Activated CD4-positive, alpha-beta T cell treated with anti-CD3 and anti-CD28 coated beads, Interleukin-2, amount 10 ng/mL, durations not matched to agents 7 days and 5 days (primary cell): ENCODE measurements around the gene NKAIN4. TPM values are rescaled to one million over a fixed set of nuclear protein-coding genes. Genes with fewer than 3 reads are reported as not detected.

Experiments used
- CTCF ChIA-PET: fragments of 350-600 bp; sonication (Branson Sonifier 250); formaldehyde crosslinking; loops from one replicate; lab custom pipeline; 2021; ENCODE audit warnings: antibody characterized with exemption; lab: Charles Lee
- POLR2A ChIA-PET: fragments of 350-600 bp; sonication (Branson Sonifier 250); formaldehyde crosslinking; loops from one replicate; lab custom pipeline; 2021; ENCODE audit warnings: antibody characterized with exemption; lab: Charles Lee
- DNase-seq: peaks from one replicate; pipeline ENCODE4 v3.0.0-alpha.2; 2020
- H3K27ac Mint-ChIP-seq: one replicate; pipeline ENCODE4 v1.8.0; 2021; ENCODE audit warnings: mild to moderate bottlenecking, moderate library complexity, mixed read lengths
- H3K27me3 Mint-ChIP-seq: one replicate; pipeline ENCODE4 v1.8.0; 2021; ENCODE audit warnings: mixed read lengths
- H3K36me3 Mint-ChIP-seq: one replicate; pipeline ENCODE4 v1.8.0; 2021; ENCODE audit warnings: low read depth, mixed read lengths
- H3K4me1 Mint-ChIP-seq: one replicate; pipeline ENCODE4 v1.8.0; 2021; ENCODE audit warnings: mixed read lengths
- H3K4me3 Mint-ChIP-seq: one replicate; pipeline ENCODE4 v1.8.0; 2021; ENCODE audit warnings: mild to moderate bottlenecking, moderate library complexity, mixed read lengths
- H3K9me3 Mint-ChIP-seq: one replicate; pipeline ENCODE4 v1.8.0; 2021; ENCODE audit warnings: mixed read lengths
- total RNA-seq, 2 experiments: library from RNA; stranded (reverse); gene quantifications; one replicate each; pipeline ENCODE4 v1.2.3, GENCODE V29; 2021

Gene NKAIN4
- total RNA-seq, 2 experiments from 2014 or later, result not detected

DNA sequence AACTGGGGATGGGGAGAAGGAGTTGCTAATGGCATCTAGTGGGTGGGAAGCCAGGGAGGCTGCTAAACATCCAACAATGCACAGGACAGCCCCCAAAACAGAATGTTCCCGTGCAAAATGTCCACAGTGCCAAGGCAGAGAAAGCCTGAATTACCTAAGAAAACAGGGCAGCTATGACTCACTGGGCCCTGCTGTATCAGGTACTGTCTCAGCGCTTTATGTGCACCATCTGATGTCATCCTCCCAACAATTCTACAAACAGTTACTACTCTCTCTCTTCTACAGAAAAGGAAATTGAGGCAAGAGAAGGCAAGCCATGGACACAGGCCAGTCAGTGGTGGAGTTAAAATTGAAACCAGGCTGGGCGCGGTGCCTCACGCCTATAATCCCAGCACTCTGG is 41.5 kb downstream of the NKAIN4 start:
- H3K4me1 Mint-ChIP-seq, result peaks cover 55% of the 10 kb centered on the region

DNA sequence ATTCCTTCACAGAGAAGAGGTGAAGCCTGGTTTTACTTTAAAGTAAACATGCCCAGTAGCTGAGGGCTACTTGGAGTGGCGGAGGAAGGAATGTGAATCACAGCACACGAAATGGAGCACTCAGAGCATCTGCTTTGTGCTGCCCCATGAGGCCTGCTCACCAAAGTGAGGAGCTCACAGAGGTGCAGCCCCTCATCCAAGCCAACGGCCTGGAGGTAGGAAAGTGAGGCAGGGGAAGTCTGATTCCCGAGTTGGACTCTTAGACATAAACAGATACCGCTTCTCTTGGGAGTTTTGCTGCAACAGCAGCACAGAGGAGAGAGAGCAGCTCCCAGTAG is 41.9 kb downstream of the NKAIN4 start:
- ChIA-PET CTCF (interaction anchor here (0.7 to 6.1 kb wide), 2 partner anchors 11 to 21 kb away, joined by 3 to 22 read pairs; no protein-coding TSS in a partner anchor), POLR2A (no interaction called here)
- H3K4me1 Mint-ChIP-seq, result peaks cover 55% of the 10 kb centered on the region
- DNase-seq, result no peak
- H3K4me3 Mint-ChIP-seq, result no peak overlapping the region
- H3K27me3 Mint-ChIP-seq, result no peaks in the 10 kb centered on the region
- no peak overlapping the region for H3K27ac Mint-ChIP-seq
- H3K36me3 Mint-ChIP-seq, result peaks cover 37% of the 10 kb centered on the region
- no peaks in the 10 kb centered on the region for H3K9me3 Mint-ChIP-seq

More for the DNA sequence above, 41.5 kb downstream of the NKAIN4 start:
- H3K9me3 Mint-ChIP-seq, result no peaks in the 10 kb centered on the region
- no peak for DNase-seq
- H3K36me3 Mint-ChIP-seq, result peaks cover 37% of the 10 kb centered on the region
- CTCF ChIA-PET, result interaction anchor here (6.1 kb wide), 1 partner anchor 11 kb away, joined by 22 read pairs; no protein-coding TSS in a partner anchor
- H3K27ac Mint-ChIP-seq, result no peak overlapping the region
- H3K4me3 Mint-ChIP-seq, result no peak overlapping the region
- H3K27me3 Mint-ChIP-seq, result no peaks in the 10 kb centered on the region
- POLR2A ChIA-PET, result no interaction called here

- H3K36me3 Mint-ChIP-seq, result peaks cover 40% of the 10 kb centered on the region
- H3K9me3 Mint-ChIP-seq, result no peaks in the 10 kb centered on the region
- H3K4me1 Mint-ChIP-seq, result peaks cover 44% of the 10 kb centered on the region
- H3K4me3 Mint-ChIP-seq, result no peak overlapping the region
- POLR2A ChIA-PET, result no interaction called here
- DNase-seq, result no peak
- H3K27me3 Mint-ChIP-seq, result no peaks in the 10 kb centered on the region
- CTCF ChIA-PET, result interaction anchor here (2.5 to 6.1 kb wide), 2 partner anchors 10 to 13 kb away, joined by 7 to 22 read pairs; no protein-coding TSS in a partner anchor
- H3K27ac Mint-ChIP-seq, result no peak overlapping the region
These were observed 44.2 kb downstream of the NKAIN4 start for GRCh38 chr20:63210011-63210605.

GRCh38 chr20:63208346-63208909 is 45.8 kb downstream of the NKAIN4 start:
- Mint-ChIP-seq H3K9me3 (no peaks in the 10 kb centered on the region), H3K4me1 (peaks cover 28% of the 10 kb centered on the region), H3K27me3 (no peaks in the 10 kb centered on the region), H3K36me3 (peaks cover 29% of the 10 kb centered on the region), H3K27ac (no peak overlapping the region), H3K4me3 (no peak overlapping the region)
- ChIA-PET POLR2A (no interaction called here), CTCF (no interaction called here)
- DNase-seq, result no peak

DNA sequence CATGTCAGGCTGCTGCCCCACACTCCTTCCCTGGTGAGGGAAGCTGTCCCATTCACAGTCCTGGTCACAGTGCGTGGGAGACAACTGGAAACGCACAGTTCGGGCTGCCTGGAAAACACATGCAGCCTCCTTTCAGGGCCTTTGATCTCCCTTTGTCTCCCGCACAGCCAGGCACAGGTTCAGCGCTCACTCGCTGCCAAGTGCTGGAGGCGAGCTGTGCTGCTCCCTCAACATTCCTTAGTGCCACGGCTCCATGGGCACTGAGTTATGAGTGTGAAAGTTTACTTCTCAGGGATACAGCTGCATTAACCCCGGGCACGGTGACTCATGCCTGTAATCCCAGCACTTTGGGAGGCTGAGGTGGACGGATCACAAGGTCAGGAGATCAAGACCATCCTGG is 47.4 kb downstream of the NKAIN4 start:
- DNase-seq, result no peak
- H3K27ac Mint-ChIP-seq, result peak overlapping the region; percentile 5
- H3K9me3 Mint-ChIP-seq, result no peaks in the 10 kb centered on the region
- H3K36me3 Mint-ChIP-seq, result peaks cover 21% of the 10 kb centered on the region
- H3K4me1 Mint-ChIP-seq, result peaks cover 16% of the 10 kb centered on the region
- ChIA-PET POLR2A (no interaction called here), CTCF (no interaction called here)
- H3K27me3 Mint-ChIP-seq, result no peaks in the 10 kb centered on the region
- H3K4me3 Mint-ChIP-seq, result no peak overlapping the region

GRCh38 chr20:63205896-63206295 is 48.4 kb downstream of the NKAIN4 start:
- ChIA-PET POLR2A (interaction anchor here (0.7 kb wide), 1 partner anchor 136 kb away, joined by 3 read pairs; no protein-coding TSS in a partner anchor), CTCF (interaction anchor here (1.2 kb wide), 1 partner anchor 9 kb away, joined by 4 read pairs; no protein-coding TSS in a partner anchor)
- H3K4me1 Mint-ChIP-seq, result peaks cover 12% of the 10 kb centered on the region
- no peak overlapping the region for H3K4me3 Mint-ChIP-seq
- DNase-seq, result no peak
- H3K27ac Mint-ChIP-seq, result no peak overlapping the region
- no peaks in the 10 kb centered on the region for H3K27me3 Mint-ChIP-seq
- H3K36me3 Mint-ChIP-seq, result peaks cover 23% of the 10 kb centered on the region
- H3K9me3 Mint-ChIP-seq, result no peaks in the 10 kb centered on the region

GRCh38 chr20:63204362-63204761 is 49.9 kb downstream of the NKAIN4 start:
- H3K4me1 Mint-ChIP-seq, result no peaks in the 10 kb centered on the region
- POLR2A ChIA-PET, result no interaction called here
- H3K4me3 Mint-ChIP-seq, result no peak overlapping the region
- CTCF ChIA-PET, result no interaction called here
- no peaks in the 10 kb centered on the region for H3K9me3 Mint-ChIP-seq
- no peaks in the 10 kb centered on the region for H3K27me3 Mint-ChIP-seq
- H3K36me3 Mint-ChIP-seq, result peaks cover 20% of the 10 kb centered on the region
- no peak overlapping the region for H3K27ac Mint-ChIP-seq
- DNase-seq, result no peak

DNA sequence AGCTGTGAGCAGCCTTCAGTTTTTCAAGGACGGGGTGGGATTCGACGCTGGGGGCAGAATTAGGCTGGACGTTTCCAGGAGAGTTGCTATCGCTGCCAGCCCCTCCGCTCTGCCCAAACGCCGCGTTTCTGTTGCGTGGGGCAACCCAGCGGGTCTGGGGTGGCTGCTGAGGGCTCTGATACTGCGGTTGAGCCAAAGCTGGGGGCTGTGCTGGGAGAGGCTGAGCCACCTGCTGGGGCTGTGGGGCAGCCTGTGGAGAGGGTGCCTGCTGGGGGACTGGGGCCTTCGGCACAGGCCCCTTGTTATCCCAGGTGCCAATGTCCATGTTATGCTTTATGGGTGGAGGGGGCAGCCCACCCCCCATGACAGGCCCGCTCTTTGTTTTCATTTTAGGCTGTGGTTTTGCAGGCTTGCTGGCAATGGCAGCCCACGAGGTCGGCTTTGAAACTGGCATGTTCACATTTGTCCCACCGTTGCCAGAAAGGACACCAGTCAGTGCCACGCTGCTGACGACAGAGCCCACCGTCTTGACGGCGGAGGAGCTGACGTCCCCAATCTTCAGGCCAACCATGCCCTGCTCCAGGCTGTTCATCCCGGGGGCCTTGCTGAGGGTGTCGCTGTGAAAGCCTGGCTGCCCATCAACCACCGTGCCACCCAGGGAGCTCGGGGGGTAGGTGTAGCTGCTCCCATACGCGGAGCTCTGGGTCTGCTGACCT is 51.3 kb downstream of the NKAIN4 start:
- no peaks in the 10 kb centered on the region for H3K9me3 Mint-ChIP-seq
- H3K4me3 Mint-ChIP-seq, result no peak overlapping the region
- ChIA-PET CTCF (interaction anchor here (1.5 kb wide), 1 partner anchor 21 kb away, joined by 3 read pairs; no protein-coding TSS in a partner anchor), POLR2A (no interaction called here)
- no peak overlapping the region for H3K27ac Mint-ChIP-seq
- H3K27me3 Mint-ChIP-seq, result no peaks in the 10 kb centered on the region
- DNase-seq, result no peak
- H3K36me3 Mint-ChIP-seq, result peaks cover 18% of the 10 kb centered on the region
- H3K4me1 Mint-ChIP-seq, result no peaks in the 10 kb centered on the region

DNA sequence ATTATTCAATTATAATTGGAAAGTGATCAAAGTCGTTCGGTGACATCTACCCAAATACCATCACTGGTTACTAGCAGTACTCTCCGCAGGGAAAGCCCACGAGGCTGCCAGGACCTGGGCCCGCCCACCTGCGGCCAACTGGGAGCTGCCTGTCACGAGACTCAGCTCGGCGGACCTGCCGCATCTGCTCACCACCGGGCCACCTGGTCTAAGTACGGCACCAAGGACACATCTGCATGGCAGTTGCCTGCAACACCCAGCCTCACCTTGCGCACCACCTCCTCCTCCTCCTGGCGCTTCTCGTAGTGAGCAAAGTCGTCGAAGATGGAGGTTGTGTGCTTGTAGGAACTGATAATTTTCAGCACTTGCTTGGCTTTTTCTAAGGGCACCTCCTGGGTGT is 52.2 kb downstream of the NKAIN4 start:
- H3K36me3 Mint-ChIP-seq, result peaks cover 17% of the 10 kb centered on the region
- ChIA-PET CTCF (no interaction called here), POLR2A (no interaction called here)
- no peak for DNase-seq
- H3K27me3 Mint-ChIP-seq, result no peaks in the 10 kb centered on the region
- no peak overlapping the region for H3K27ac Mint-ChIP-seq
- H3K4me1 Mint-ChIP-seq, result peaks cover 4% of the 10 kb centered on the region
- H3K4me3 Mint-ChIP-seq, result no peak overlapping the region
- no peaks in the 10 kb centered on the region for H3K9me3 Mint-ChIP-seq

- POLR2A ChIA-PET, result no interaction called here
- Mint-ChIP-seq H3K4me1 (peaks cover 4% of the 10 kb centered on the region), H3K9me3 (no peaks in the 10 kb centered on the region), H3K4me3 (no peak overlapping the region), H3K36me3 (peaks cover 14% of the 10 kb centered on the region), H3K27ac (no peak overlapping the region), H3K27me3 (no peaks in the 10 kb centered on the region)
- DNase-seq, result no peak
- CTCF ChIA-PET, result interaction anchor here (0.6 to 0.9 kb wide), 3 partner anchors 11 to 57 kb away, joined by 3 read pairs; no protein-coding TSS in a partner anchor
These were observed 55.7 kb downstream of the NKAIN4 start for GRCh38 chr20:63198606-63199005.

- no peak overlapping the region for H3K4me3 Mint-ChIP-seq
- H3K9me3 Mint-ChIP-seq, result no peaks in the 10 kb centered on the region
- no peak overlapping the region for H3K27ac Mint-ChIP-seq
- no peak for DNase-seq
- H3K27me3 Mint-ChIP-seq, result no peaks in the 10 kb centered on the region
- ChIA-PET CTCF (interaction anchor here (0.5 kb wide), 1 partner anchor 185 kb away, joined by 3 read pairs; no protein-coding TSS in a partner anchor), POLR2A (no interaction called here)
- H3K4me1 Mint-ChIP-seq, result peaks cover 4% of the 10 kb centered on the region
- peaks cover 14% of the 10 kb centered on the region for H3K36me3 Mint-ChIP-seq
These were observed 57.3 kb downstream of the NKAIN4 start for GRCh38 chr20:63196768-63197470.

GRCh38 chr20:63194797-63195173 is 59.5 kb downstream of the NKAIN4 start:
- CTCF ChIA-PET, result no interaction called here
- peaks cover 4% of the 10 kb centered on the region for H3K4me1 Mint-ChIP-seq
- H3K9me3 Mint-ChIP-seq, result no peaks in the 10 kb centered on the region
- no peaks in the 10 kb centered on the region for H3K27me3 Mint-ChIP-seq
- POLR2A ChIA-PET, result no interaction called here
- no peak overlapping the region for H3K27ac Mint-ChIP-seq
- no peak for DNase-seq
- H3K36me3 Mint-ChIP-seq, result peaks cover 8% of the 10 kb centered on the region
- no peak overlapping the region for H3K4me3 Mint-ChIP-seq
